Mucosa of descending colon (tissue), 3 donors: ENCODE results near the gene CSTB. TPM values are rescaled to one million over a fixed set of nuclear protein-coding genes. Genes with fewer than 3 reads are reported as not detected.

ENCODE experiments used
- ATAC-seq: fragments of 200-7000 bp; cut with Tn5 transposase; one replicate; pipeline ENCODE4 v1.9.1; 2020; ENCODE audit warnings: mild to moderate bottlenecking, moderate library complexity
- DNase-seq, 3 donors: peaks; one replicate each; pipeline ENCODE4 v3.0.0-alpha.2; 2020
- H3K36me3 ChIP-seq: fragments of 200-600 bp; one replicate; pipeline ENCODE4 v1.8.0; 2021; ENCODE audit warnings: low read depth, mild to moderate bottlenecking
- H3K4me1 ChIP-seq: fragments of 200-600 bp; one replicate; pipeline ENCODE4 v1.8.0; 2021; ENCODE audit warnings: low read depth, mild to moderate bottlenecking
- H3K4me3 ChIP-seq: fragments of 200-600 bp; one replicate; pipeline ENCODE4 v1.8.0; 2021; ENCODE audit warnings: mild to moderate bottlenecking
- H3K9me3 ChIP-seq: fragments of 200-600 bp; one replicate; pipeline ENCODE4 v1.8.0; 2021; ENCODE audit warnings: mild to moderate bottlenecking
- CTCF ChIP-seq: fragments of 200-600 bp; IDR thresholded peaks from one replicate; pipeline ENCODE4 v1.8.0; 2022; ENCODE audit warnings: antibody characterized with exemption, mild to moderate bottlenecking
- intact Hi-C, 2 donors: fragments of 100-400 bp; cut with DNase I in 1 of 2; cut with micrococcal nuclease in 1 of 2; formaldehyde crosslinking; loops; one replicate each; pipeline versions ENCODE4 v1.11.0 to v1.11.1; 2022; cut with DNase I, micrococcal nuclease
- total RNA-seq, 3 donors: library from RNA; stranded (reverse); fragmentation: NEBNext Ultra II Directional in 2 of 3; extraction: Animal tissue kit (Norgen Biotek cat#: 25700) in 2 of 3; gene quantifications; one replicate each; pipeline versions ENCODE4 v1.2.1 to v1.2.4, GENCODE V29; 2021 to 2023
- donor health status: DM: no; HTN: no; CAD: no; lungs with moderate emphysema.
- donor health status: DM: no; HTN: no; CAD: no.
- donor health status: DM: no; HTN: yes; CAD: no.

CSTB gene
- total RNA-seq, 3 donors from 2014 or later, result 36.2 to 64.5 (median 56.8) TPM

- H3K9me3 ChIP-seq, result no peaks in the 10 kb centered on the region
- H3K4me1 ChIP-seq, result peaks cover 15% of the 10 kb centered on the region
- intact Hi-C loops, result no loop called here
- TF ChIP-seq CTCF, result no peak
- no peak overlapping the region for H3K4me3 ChIP-seq
- H3K36me3 ChIP-seq, result no peaks in the 10 kb centered on the region
- DNase-seq, result no peak
- ATAC-seq, result no peak
These were observed 5.9 kb downstream of the CSTB start for GRCh38 chr21:43770066-43770655.

- H3K4me3 ChIP-seq, result no peak overlapping the region
- no peaks in the 10 kb centered on the region for H3K9me3 ChIP-seq
- intact Hi-C loops, result no loop called here
- no peaks in the 10 kb centered on the region for H3K36me3 ChIP-seq
- TF ChIP-seq CTCF, result no peak
- DNase-seq (no peak), ATAC-seq (no peak)
- peaks cover 10% of the 10 kb centered on the region for H3K4me1 ChIP-seq
These were observed 6.7 kb downstream of the CSTB start for GRCh38 chr21:43769325-43769958.

DNA sequence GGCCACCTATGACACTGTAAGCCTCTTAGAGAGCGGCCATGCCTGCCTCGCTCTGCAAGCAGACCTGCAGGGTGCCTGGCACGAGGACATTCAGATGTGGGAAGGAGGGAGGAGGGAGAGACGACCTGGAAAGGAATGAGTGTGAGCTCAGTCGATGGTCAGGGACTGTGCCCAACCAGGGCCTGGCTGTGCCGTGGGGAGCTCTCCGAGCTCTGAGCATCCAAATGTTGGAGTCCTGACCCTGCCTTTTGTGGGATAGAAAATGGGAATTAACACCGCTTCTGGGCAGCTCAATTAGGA is 7.3 kb downstream of the CSTB start:
- no peak for DNase-seq
- intact Hi-C loops, result no loop called here

GRCh38 chr21:43767984-43768867 is 7.9 kb downstream of the CSTB start:
- intact Hi-C loops, result no loop called here
- peak; percentile 89 for ATAC-seq
- Histone ChIP-seq H3K4me3 (no peak overlapping the region), H3K36me3 (no peaks in the 10 kb centered on the region), H3K9me3 (no peaks in the 10 kb centered on the region), H3K4me1 (peaks cover 8% of the 10 kb centered on the region)
- peak; percentile 78 to 83 (median 79) for DNase-seq
- TF ChIP-seq CTCF, result no peak

More for the DNA sequence above, 7.3 kb downstream of the CSTB start:
- Histone ChIP-seq H3K36me3 (no peaks in the 10 kb centered on the region), H3K9me3 (no peaks in the 10 kb centered on the region), H3K4me1 (peaks cover 8% of the 10 kb centered on the region), H3K4me3 (no peak overlapping the region)
- no peak for TF ChIP-seq CTCF
- no peak for ATAC-seq

GRCh38 chr21:43767498-43767983 is 8.6 kb downstream of the CSTB start:
- TF ChIP-seq CTCF, result no peak
- intact Hi-C loops, result no loop called here
- ATAC-seq (peak; percentile 11), DNase-seq (no peak)
- H3K4me3 ChIP-seq, result no peak overlapping the region
- H3K9me3 ChIP-seq, result no peaks in the 10 kb centered on the region
- peaks cover 8% of the 10 kb centered on the region for H3K4me1 ChIP-seq
- H3K36me3 ChIP-seq, result no peaks in the 10 kb centered on the region
